ENCODE measurements around the gene HOXC11.

DNA sequence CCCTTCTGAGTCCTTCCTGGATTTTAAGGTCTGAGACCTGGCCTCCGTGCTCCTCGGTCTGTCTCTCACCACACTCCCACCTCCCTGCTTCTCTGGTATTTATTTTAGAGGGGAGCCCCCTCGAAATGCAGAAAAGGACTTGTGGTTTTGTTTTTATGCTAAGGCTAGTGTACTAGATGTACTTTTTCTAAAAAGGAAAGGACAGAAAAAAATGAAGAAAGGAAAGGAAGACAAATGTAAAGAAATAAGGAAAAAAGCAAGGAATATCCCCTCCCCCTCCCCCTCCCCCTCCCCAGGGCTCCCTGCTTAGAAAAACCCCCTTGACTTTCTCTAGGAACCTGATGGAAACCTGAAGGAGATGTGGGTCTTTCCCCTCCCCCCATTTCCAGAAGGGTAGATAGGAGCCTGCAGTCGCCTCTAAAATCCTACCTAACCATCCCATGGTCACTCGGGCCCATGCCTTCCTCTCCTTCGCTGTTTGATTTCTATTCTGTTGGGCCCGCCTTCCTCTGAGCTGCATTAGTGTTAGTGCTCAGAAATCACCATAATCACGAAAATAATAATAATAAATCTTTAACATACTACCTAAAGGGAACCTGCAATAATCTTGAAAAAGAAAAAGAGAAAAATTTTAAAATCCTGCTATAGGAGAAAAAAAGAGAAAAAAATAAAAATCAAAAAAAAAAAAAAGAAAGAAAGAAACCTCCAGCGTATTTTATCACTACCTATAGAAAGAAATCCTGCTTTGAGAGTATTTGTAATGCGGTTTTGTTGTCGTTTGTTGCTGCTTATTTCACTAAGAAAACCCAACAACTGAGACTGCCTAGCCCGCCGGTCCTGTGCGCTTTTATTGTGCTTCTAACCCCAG is 39.0 kb downstream of the HOXC11 start:
- TF ChIP-seq HCFC1 (IDR thresholded peaks at IDR 0.05; ENCODE audit: low read length): no peak
- TF ChIP-seq, protein P1, sequence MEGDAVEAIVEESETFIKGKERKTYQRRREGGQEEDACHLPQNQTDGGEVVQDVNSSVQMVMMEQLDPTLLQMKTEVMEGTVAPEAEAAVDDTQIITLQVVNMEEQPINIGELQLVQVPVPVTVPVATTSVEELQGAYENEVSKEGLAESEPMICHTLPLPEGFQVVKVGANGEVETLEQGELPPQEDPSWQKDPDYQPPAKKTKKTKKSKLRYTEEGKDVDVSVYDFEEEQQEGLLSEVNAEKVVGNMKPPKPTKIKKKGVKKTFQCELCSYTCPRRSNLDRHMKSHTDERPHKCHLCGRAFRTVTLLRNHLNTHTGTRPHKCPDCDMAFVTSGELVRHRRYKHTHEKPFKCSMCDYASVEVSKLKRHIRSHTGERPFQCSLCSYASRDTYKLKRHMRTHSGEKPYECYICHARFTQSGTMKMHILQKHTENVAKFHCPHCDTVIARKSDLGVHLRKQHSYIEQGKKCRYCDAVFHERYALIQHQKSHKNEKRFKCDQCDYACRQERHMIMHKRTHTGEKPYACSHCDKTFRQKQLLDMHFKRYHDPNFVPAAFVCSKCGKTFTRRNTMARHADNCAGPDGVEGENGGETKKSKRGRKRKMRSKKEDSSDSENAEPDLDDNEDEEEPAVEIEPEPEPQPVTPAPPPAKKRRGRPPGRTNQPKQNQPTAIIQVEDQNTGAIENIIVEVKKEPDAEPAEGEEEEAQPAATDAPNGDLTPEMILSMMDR (IDR thresholded peaks at IDR 0.05 in 2 of 3, conservative IDR thresholded peaks at IDR 0.05 in 1 of 3; ENCODE audit: control insufficient read depth in 2 of 3, extremely low read depth in 1 of 3, insufficient read depth in 1 of 3, low read depth in 3 of 3, low read length in 3 of 3): no peak
- TF ChIP-seq, protein P2, sequence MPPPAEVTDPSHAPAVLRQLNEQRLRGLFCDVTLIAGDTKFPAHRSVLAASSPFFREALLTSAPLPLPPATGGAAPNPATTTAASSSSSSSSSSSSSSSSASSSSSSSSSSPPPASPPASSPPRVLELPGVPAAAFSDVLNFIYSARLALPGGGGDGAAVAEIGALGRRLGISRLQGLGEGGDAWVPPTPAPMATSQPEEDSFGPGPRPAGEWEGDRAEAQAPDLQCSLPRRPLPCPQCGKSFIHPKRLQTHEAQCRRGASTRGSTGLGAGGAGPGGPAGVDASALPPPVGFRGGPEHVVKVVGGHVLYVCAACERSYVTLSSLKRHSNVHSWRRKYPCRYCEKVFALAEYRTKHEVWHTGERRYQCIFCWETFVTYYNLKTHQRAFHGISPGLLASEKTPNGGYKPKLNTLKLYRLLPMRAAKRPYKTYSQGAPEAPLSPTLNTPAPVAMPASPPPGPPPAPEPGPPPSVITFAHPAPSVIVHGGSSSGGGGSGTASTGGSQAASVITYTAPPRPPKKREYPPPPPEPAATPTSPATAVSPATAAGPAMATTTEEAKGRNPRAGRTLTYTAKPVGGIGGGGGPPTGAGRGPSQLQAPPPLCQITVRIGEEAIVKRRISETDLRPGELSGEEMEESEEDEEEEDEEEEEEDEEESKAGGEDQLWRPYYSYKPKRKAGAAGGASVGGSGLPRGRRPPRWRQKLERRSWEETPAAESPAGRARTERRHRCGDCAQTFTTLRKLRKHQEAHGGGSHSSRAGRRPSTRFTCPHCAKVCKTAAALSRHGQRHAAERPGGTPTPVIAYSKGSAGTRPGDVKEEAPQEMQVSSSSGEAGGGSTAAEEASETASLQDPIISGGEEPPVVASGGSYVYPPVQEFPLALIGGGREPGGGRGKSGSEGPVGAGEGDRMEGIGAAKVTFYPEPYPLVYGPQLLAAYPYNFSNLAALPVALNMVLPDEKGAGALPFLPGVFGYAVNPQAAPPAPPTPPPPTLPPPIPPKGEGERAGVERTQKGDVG (CRISPR knock-in tag; IDR thresholded peaks at IDR 0.05): no peak
- TF ChIP-seq, protein P3, sequence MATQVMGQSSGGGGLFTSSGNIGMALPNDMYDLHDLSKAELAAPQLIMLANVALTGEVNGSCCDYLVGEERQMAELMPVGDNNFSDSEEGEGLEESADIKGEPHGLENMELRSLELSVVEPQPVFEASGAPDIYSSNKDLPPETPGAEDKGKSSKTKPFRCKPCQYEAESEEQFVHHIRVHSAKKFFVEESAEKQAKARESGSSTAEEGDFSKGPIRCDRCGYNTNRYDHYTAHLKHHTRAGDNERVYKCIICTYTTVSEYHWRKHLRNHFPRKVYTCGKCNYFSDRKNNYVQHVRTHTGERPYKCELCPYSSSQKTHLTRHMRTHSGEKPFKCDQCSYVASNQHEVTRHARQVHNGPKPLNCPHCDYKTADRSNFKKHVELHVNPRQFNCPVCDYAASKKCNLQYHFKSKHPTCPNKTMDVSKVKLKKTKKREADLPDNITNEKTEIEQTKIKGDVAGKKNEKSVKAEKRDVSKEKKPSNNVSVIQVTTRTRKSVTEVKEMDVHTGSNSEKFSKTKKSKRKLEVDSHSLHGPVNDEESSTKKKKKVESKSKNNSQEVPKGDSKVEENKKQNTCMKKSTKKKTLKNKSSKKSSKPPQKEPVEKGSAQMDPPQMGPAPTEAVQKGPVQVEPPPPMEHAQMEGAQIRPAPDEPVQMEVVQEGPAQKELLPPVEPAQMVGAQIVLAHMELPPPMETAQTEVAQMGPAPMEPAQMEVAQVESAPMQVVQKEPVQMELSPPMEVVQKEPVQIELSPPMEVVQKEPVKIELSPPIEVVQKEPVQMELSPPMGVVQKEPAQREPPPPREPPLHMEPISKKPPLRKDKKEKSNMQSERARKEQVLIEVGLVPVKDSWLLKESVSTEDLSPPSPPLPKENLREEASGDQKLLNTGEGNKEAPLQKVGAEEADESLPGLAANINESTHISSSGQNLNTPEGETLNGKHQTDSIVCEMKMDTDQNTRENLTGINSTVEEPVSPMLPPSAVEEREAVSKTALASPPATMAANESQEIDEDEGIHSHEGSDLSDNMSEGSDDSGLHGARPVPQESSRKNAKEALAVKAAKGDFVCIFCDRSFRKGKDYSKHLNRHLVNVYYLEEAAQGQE (IDR thresholded peaks at IDR 0.05; ENCODE audit: low read depth, low read length): no peak
- TF ChIP-seq SIN3A (IDR thresholded peaks at IDR 0.05; ENCODE audit: low read depth, low read length): no peak
- no peak for TF ChIP-seq EZH2 (IDR thresholded peaks at IDR 0.05; ENCODE audit: borderline replicate concordance, control insufficient read depth, low read depth, low read length)
- TF ChIP-seq JUND (IDR thresholded peaks at IDR 0.05; ENCODE audit: low read depth, low read length): no peak
- TF ChIP-seq RFX5 (IDR thresholded peaks at IDR 0.05; ENCODE audit: low read depth, low read length): no peak
- TF ChIP-seq, protein P4, sequence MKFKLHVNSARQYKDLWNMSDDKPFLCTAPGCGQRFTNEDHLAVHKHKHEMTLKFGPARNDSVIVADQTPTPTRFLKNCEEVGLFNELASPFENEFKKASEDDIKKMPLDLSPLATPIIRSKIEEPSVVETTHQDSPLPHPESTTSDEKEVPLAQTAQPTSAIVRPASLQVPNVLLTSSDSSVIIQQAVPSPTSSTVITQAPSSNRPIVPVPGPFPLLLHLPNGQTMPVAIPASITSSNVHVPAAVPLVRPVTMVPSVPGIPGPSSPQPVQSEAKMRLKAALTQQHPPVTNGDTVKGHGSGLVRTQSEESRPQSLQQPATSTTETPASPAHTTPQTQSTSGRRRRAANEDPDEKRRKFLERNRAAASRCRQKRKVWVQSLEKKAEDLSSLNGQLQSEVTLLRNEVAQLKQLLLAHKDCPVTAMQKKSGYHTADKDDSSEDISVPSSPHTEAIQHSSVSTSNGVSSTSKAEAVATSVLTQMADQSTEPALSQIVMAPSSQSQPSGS (IDR thresholded peaks at IDR 0.05; ENCODE audit: low read length): no peak
- TF ChIP-seq RELA (IDR thresholded peaks at IDR 0.05; ENCODE audit: borderline replicate concordance, partially characterized antibody): no peak
- no peak for TF ChIP-seq POLR2A (IDR thresholded peaks at IDR 0.05; ENCODE audit: low read depth, low read length)
- no peak for TF ChIP-seq TCF12 (IDR thresholded peaks at IDR 0.05; ENCODE audit: low read depth, low read length)
- TF ChIP-seq POLR2AphosphoS5 (IDR thresholded peaks at IDR 0.05; ENCODE audit: low read length): no peak
- TF ChIP-seq MTA2 (IDR thresholded peaks at IDR 0.05; ENCODE audit: low read depth): no peak

Measured in GM12878 (cell line).